ENCODE data around the gene PLPPR4.

DNA sequence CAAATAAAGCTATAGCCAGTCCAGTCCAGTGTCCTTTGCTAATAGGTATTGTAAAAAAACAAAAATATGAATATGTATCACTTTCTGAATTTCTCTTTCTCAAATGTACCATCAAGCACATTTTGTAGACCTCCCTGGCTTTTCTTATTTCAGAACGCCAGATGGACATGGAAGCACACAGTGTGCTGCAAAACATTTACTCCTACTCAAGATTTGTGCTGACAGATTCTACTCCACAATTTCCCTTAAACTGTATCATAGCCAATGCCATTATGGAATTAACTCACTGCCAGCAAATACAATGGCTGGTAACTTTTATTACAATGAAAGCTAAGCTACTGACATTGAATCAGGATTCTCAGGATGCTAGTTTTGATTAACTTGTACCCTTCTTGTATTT lies 30.8 kb upstream of the PLPPR4 start:
- TF ChIP-seq POLR2A (IDR thresholded peaks at IDR 0.05; ENCODE audit: extremely low read depth, insufficient read length), result no peak
- no peak for TF ChIP-seq CTCF (IDR thresholded peaks at IDR 0.05; ENCODE audit: low read depth, low read length)
- no peak for TF ChIP-seq MAX (IDR thresholded peaks at IDR 0.05; ENCODE audit: low read depth, low read length)
- TF ChIP-seq MYC (IDR thresholded peaks at IDR 0.05; ENCODE audit: low read depth, low read length), result no peak
